ENCODE results near the gene FRMD1. TPM values are rescaled to one million over a fixed set of nuclear protein-coding genes. Genes with fewer than 3 reads are reported as not detected.

The FRMD1 gene
- total and polyA plus RNA-seq, 2 donors (not counting 1 experiment from before 2014, with no cell fraction given), result not detected

DNA sequence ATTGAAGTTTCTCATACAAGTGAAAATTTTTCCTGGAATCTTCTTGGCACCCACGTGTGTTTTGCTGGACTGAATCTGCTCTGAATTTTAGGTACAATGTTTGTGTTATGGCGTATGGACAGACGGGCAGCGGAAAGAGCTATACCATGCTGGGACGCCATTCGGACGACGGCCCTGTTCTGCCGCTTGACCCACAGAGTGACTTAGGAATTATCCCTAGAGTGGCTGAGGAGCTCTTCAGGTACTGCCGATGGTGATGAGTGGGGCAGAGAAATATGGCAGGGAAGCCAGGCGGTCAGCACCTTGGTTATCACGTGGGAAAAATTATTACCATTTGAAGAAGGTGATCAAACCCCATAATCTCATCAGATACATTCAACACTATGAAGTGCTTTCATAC lies 45.2 kb downstream of the FRMD1 start:
- no peak overlapping the region for H3K27ac Mint-ChIP-seq
- no peak for DNase-seq
- no peak overlapping the region for H3K4me3 ChIP-seq (ENCODE audit: control extremely low read depth in 1 of 5, extremely low read depth in 1 of 5, insufficient read depth in 1 of 5, low read depth in 2 of 5, low read length in 4 of 5)
- H3K79me2 ChIP-seq (ENCODE audit: control insufficient read depth, insufficient read depth, low read length), result no peaks in the 10 kb centered on the region
- H3K4me2 ChIP-seq (replicated peaks; ENCODE audit: low read depth, low read length, poor library complexity, severe bottlenecking), result no peak overlapping the region
- H3K9me3 ChIP-seq (ENCODE audit: control extremely low read depth in 1 of 3, control insufficient read depth in 2 of 3, insufficient read depth in 1 of 3, low read length in 2 of 3), result peaks cover 2 to 26% (median 6%) of the 10 kb centered on the region in 3 donors
- peaks cover 5% of the 10 kb centered on the region for H3K9me3 Mint-ChIP-seq (ENCODE audit: insufficient read depth)
- no peak overlapping the region for H2AFZ ChIP-seq (ENCODE audit: insufficient read depth, low read depth, low read length, poor library complexity, severe bottlenecking)
- H3K27ac ChIP-seq (ENCODE audit: low read length in 2 of 2), result no peak overlapping the region
- no peaks in the 10 kb centered on the region for H3K4me1 ChIP-seq (ENCODE audit: control insufficient read depth in 2 of 2, insufficient read depth in 2 of 2, low read length in 2 of 2)
- intact Hi-C loops (cut with micrococcal nuclease), result no loop called here
- H3K27me3 ChIP-seq (replicated peaks in 1 of 4; ENCODE audit: control extremely low read depth in 1 of 4, control insufficient read depth in 3 of 4, insufficient read depth in 4 of 4, low read length in 3 of 4), result peaks cover 0 to 6% (median 2%) of the 10 kb centered on the region in 4 experiments
- ChIA-PET POLR2A (no interaction called here), CTCF (no interaction called here)
- no peak for ATAC-seq (ENCODE audit: low read depth)
- TF ChIP-seq EZH2 (IDR thresholded peaks at IDR 0.05; ENCODE audit: borderline replicate concordance, insufficient read depth, low read depth, low read length, poor library complexity, severe bottlenecking), result no peak
- TF ChIP-seq CTCF (IDR thresholded peaks at IDR 0.05), result no peak
- H3K4me3 Mint-ChIP-seq, result no peak overlapping the region
- peaks cover 30% of the 10 kb centered on the region for H3K27me3 Mint-ChIP-seq
- H4K20me1 ChIP-seq (ENCODE audit: control insufficient read depth, insufficient read depth, low read length, poor library complexity, severe bottlenecking), result no peaks in the 10 kb centered on the region
- no peaks in the 10 kb centered on the region for H3K36me3 ChIP-seq (replicated peaks in 1 of 2; ENCODE audit: control extremely low read depth in 1 of 2, control insufficient read depth in 1 of 2, extremely low read depth in 1 of 2, insufficient read depth in 2 of 2, low read length in 1 of 2)
- WGBS (ENCODE audit: insufficient coverage), result 96% methylated on average over 11 of the region's 12 CpGs
- no peak overlapping the region for H3K9ac ChIP-seq (ENCODE audit: low read length)
- H3K4me1 Mint-ChIP-seq, result no peaks in the 10 kb centered on the region

DNA sequence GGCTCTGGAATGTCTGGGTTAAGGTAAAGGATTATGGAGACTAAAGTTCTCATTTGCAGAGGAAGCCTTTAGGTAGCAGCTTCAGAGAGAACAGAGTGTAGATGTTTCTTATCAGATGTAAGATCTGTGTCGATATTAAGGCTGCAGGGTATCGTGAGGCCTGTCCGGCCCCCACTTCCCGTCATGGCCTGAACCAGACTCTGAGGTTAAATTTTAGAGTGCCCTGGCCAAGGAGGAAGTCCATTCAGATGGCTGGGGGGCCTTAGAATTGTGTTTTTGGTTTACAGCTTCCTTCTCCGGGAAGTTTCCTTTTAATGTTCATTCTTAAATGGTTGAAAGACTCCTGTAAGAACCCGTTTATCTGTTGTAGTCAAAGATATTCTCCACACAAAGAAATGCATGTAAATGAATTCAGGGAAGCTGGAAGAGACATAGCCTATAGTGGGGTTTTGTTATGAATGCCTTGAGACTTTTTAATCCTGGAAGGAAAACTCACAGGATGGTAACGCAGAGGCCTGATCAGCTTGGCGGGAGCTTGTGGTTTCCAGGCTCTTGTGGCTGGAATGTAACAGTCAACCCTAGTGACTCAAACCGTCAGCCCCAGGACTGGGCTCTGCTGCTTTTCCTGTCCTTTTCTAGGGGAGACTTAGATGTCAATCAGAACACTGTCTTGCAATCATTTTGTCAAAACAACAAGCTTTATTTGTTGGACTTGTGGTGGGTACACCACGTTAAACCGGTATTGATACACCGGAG lies 46.8 kb downstream of the FRMD1 start:
- peaks cover 0 to 13% (median 2%) of the 10 kb centered on the region in 3 donors for H3K9me3 ChIP-seq (ENCODE audit: control extremely low read depth in 1 of 3, control insufficient read depth in 2 of 3, insufficient read depth in 1 of 3, low read length in 2 of 3)
- no peaks in the 10 kb centered on the region for H4K20me1 ChIP-seq (ENCODE audit: control insufficient read depth, insufficient read depth, low read length, poor library complexity, severe bottlenecking)
- ChIA-PET POLR2A (no interaction called here), CTCF (no interaction called here)
- TF ChIP-seq EZH2 (IDR thresholded peaks at IDR 0.05; ENCODE audit: borderline replicate concordance, insufficient read depth, low read depth, low read length, poor library complexity, severe bottlenecking), result no peak
- no peak for TF ChIP-seq CTCF (IDR thresholded peaks at IDR 0.05)
- Mint-ChIP-seq H3K27ac (no peak overlapping the region), H3K4me1 (no peaks in the 10 kb centered on the region), H3K4me3 (no peak overlapping the region), H3K9me3 (ENCODE audit: insufficient read depth) (no peaks in the 10 kb centered on the region), H3K27me3 (peaks cover 28% of the 10 kb centered on the region)
- H3K27ac ChIP-seq (ENCODE audit: low read length in 2 of 2), result no peak overlapping the region
- no peaks in the 10 kb centered on the region for H3K4me1 ChIP-seq (ENCODE audit: control insufficient read depth in 2 of 2, insufficient read depth in 2 of 2, low read length in 2 of 2)
- no peak overlapping the region for H3K4me2 ChIP-seq (replicated peaks; ENCODE audit: low read depth, low read length, poor library complexity, severe bottlenecking)
- H3K9ac ChIP-seq (ENCODE audit: low read length), result no peak overlapping the region
- intact Hi-C loops (cut with micrococcal nuclease), result no loop called here
- H3K79me2 ChIP-seq (ENCODE audit: control insufficient read depth, insufficient read depth, low read length), result no peaks in the 10 kb centered on the region
- no peak overlapping the region for H2AFZ ChIP-seq (ENCODE audit: insufficient read depth, low read depth, low read length, poor library complexity, severe bottlenecking)
- H3K27me3 ChIP-seq (replicated peaks in 1 of 4; ENCODE audit: control extremely low read depth in 1 of 4, control insufficient read depth in 3 of 4, insufficient read depth in 4 of 4, low read length in 3 of 4), result peaks cover 0 to 6% (median 2%) of the 10 kb centered on the region in 4 experiments
- no peak for ATAC-seq (ENCODE audit: low read depth)
- WGBS (ENCODE audit: insufficient coverage), result 50% methylated on average over 9 of the region's 12 CpGs
- no peaks in the 10 kb centered on the region for H3K36me3 ChIP-seq (replicated peaks in 1 of 2; ENCODE audit: control extremely low read depth in 1 of 2, control insufficient read depth in 1 of 2, extremely low read depth in 1 of 2, insufficient read depth in 2 of 2, low read length in 1 of 2)
- no peak for DNase-seq
- H3K4me3 ChIP-seq (ENCODE audit: control extremely low read depth in 1 of 5, extremely low read depth in 1 of 5, insufficient read depth in 1 of 5, low read depth in 2 of 5, low read length in 4 of 5), result no peak overlapping the region
